ENCODE results near the gene CALB2.

- TF ChIP-seq POLR2AphosphoS5 (IDR thresholded peaks at IDR 0.05; ENCODE audit: low read depth, low read length) (no peak), TAF1 (IDR thresholded peaks at IDR 0.05; ENCODE audit: borderline replicate concordance, low read depth, low read length) (no peak), POLR2A (IDR thresholded peaks at IDR 0.05; ENCODE audit: low read depth, low read length) (no peak)
Measured at GRCh38 chr16:71436473-71436872, 78.0 kb downstream of the CALB2 start.

Data from GM12892 (cell line).